ENCODE results near the gene SERPINB7.
"Not testable (repeated sequence)": the region's sequence is repeated elsewhere in the genome, so short reads cannot be mapped to it uniquely, and the experiment has no call there.

SERPINB7 gene

GRCh38 chr18:63753676-63754075 is 21.5 kb upstream of the SERPINB7 start:
- DNase-seq (ENCODE audit: insufficient read length, low spot score): no peak
- no peak for FAIRE-seq
- no peak for TF ChIP-seq POU2F2 (IDR thresholded peaks at IDR 0.05; ENCODE audit: low read depth, low read length)
- TF ChIP-seq TAF1 (IDR thresholded peaks at IDR 0.05; ENCODE audit: low read depth, low read length): no peak
- no peak for TF ChIP-seq POLR2AphosphoS5 (IDR thresholded peaks at IDR 0.05; ENCODE audit: low read depth, low read length)
- TF ChIP-seq POLR2A (IDR thresholded peaks at IDR 0.05; ENCODE audit: low read depth, low read length): no peak
- no peak for TF ChIP-seq SPI1 (IDR thresholded peaks at IDR 0.05; ENCODE audit: low read depth, low read length)
- no peak for TF ChIP-seq PAX5 (IDR thresholded peaks at IDR 0.05; ENCODE audit: insufficient read depth, low read length, severe bottlenecking)

GRCh38 chr18:63757541-63757940 is 17.7 kb upstream of the SERPINB7 start:
- FAIRE-seq: no peak
- TF ChIP-seq POU2F2 (IDR thresholded peaks at IDR 0.05; ENCODE audit: low read depth, low read length) (no peak), POLR2AphosphoS5 (IDR thresholded peaks at IDR 0.05; ENCODE audit: low read depth, low read length) (no peak), SPI1 (IDR thresholded peaks at IDR 0.05; ENCODE audit: low read depth, low read length) (no peak), TAF1 (IDR thresholded peaks at IDR 0.05; ENCODE audit: low read depth, low read length) (no peak), PAX5 (IDR thresholded peaks at IDR 0.05; ENCODE audit: insufficient read depth, low read length, severe bottlenecking) (no peak), POLR2A (IDR thresholded peaks at IDR 0.05; ENCODE audit: low read depth, low read length) (no peak)
- DNase-seq (ENCODE audit: insufficient read length, low spot score): no peak

- FAIRE-seq: no peak
- TF ChIP-seq POLR2A (IDR thresholded peaks at IDR 0.05; ENCODE audit: low read depth, low read length) (no peak), POLR2AphosphoS5 (IDR thresholded peaks at IDR 0.05; ENCODE audit: low read depth, low read length) (no peak), POU2F2 (IDR thresholded peaks at IDR 0.05; ENCODE audit: low read depth, low read length) (no peak), PAX5 (IDR thresholded peaks at IDR 0.05; ENCODE audit: insufficient read depth, low read length, severe bottlenecking) (no peak), TAF1 (IDR thresholded peaks at IDR 0.05; ENCODE audit: low read depth, low read length) (no peak), SPI1 (IDR thresholded peaks at IDR 0.05; ENCODE audit: low read depth, low read length) (no peak)
- DNase-seq (ENCODE audit: insufficient read length, low spot score): no peak
Measured at GRCh38 chr18:63758615-63759240, 16.5 kb upstream of the SERPINB7 start.

- not testable (repeated sequence) for FAIRE-seq; DNase-seq (ENCODE audit: insufficient read length, low spot score)
Measured at GRCh38 chr18:63759786-63760185, 15.4 kb upstream of the SERPINB7 start.

GRCh38 chr18:63762518-63762917 is 12.7 kb upstream of the SERPINB7 start:
- FAIRE-seq: no peak
- TF ChIP-seq TAF1 (IDR thresholded peaks at IDR 0.05; ENCODE audit: low read depth, low read length) (no peak), POLR2A (IDR thresholded peaks at IDR 0.05; ENCODE audit: low read depth, low read length) (no peak), POLR2AphosphoS5 (IDR thresholded peaks at IDR 0.05; ENCODE audit: low read depth, low read length) (no peak), SPI1 (IDR thresholded peaks at IDR 0.05; ENCODE audit: low read depth, low read length) (no peak), POU2F2 (IDR thresholded peaks at IDR 0.05; ENCODE audit: low read depth, low read length) (no peak), PAX5 (IDR thresholded peaks at IDR 0.05; ENCODE audit: insufficient read depth, low read length, severe bottlenecking) (no peak)

GRCh38 chr18:63763831-63764600 is 11.2 kb upstream of the SERPINB7 start:
- DNase-seq (ENCODE audit: insufficient read length, low spot score): no peak
- TF ChIP-seq POU2F2 (IDR thresholded peaks at IDR 0.05; ENCODE audit: low read depth, low read length) (no peak), POLR2AphosphoS5 (IDR thresholded peaks at IDR 0.05; ENCODE audit: low read depth, low read length) (no peak), TAF1 (IDR thresholded peaks at IDR 0.05; ENCODE audit: low read depth, low read length) (no peak), SPI1 (IDR thresholded peaks at IDR 0.05; ENCODE audit: low read depth, low read length) (no peak), POLR2A (IDR thresholded peaks at IDR 0.05; ENCODE audit: low read depth, low read length) (no peak)
- FAIRE-seq: no peak

More at GRCh38 chr18:63762518-63762917, 12.7 kb upstream of the SERPINB7 start:
- DNase-seq (ENCODE audit: insufficient read length, low spot score): no peak

- FAIRE-seq (no peak), DNase-seq (ENCODE audit: insufficient read length, low spot score) (no peak)
- TF ChIP-seq POLR2AphosphoS5 (IDR thresholded peaks at IDR 0.05; ENCODE audit: low read depth, low read length) (no peak), TAF1 (IDR thresholded peaks at IDR 0.05; ENCODE audit: low read depth, low read length) (no peak), POU2F2 (IDR thresholded peaks at IDR 0.05; ENCODE audit: low read depth, low read length) (no peak)
Measured at GRCh38 chr18:63765837-63766236, 9.4 kb upstream of the SERPINB7 start.

- FAIRE-seq: no peak
- TF ChIP-seq TAF1 (IDR thresholded peaks at IDR 0.05; ENCODE audit: low read depth, low read length) (no peak), PAX5 (IDR thresholded peaks at IDR 0.05; ENCODE audit: insufficient read depth, low read length, severe bottlenecking) (no peak), SPI1 (IDR thresholded peaks at IDR 0.05; ENCODE audit: low read depth, low read length) (no peak), POLR2AphosphoS5 (IDR thresholded peaks at IDR 0.05; ENCODE audit: low read depth, low read length) (no peak), POU2F2 (IDR thresholded peaks at IDR 0.05; ENCODE audit: low read depth, low read length) (no peak), POLR2A (IDR thresholded peaks at IDR 0.05; ENCODE audit: low read depth, low read length) (no peak)
- DNase-seq (ENCODE audit: insufficient read length, low spot score): no peak
Measured at GRCh38 chr18:63773551-63773950, 1.7 kb upstream of the SERPINB7 start.

GRCh38 chr18:63774511-63774910 is 707 bp upstream of the SERPINB7 start:
- DNase-seq (ENCODE audit: insufficient read length, low spot score) (no peak), FAIRE-seq (no peak)
- TF ChIP-seq POLR2A (IDR thresholded peaks at IDR 0.05; ENCODE audit: low read depth, low read length): no peak
- no peak for TF ChIP-seq POU2F2 (IDR thresholded peaks at IDR 0.05; ENCODE audit: low read depth, low read length)
- no peak for TF ChIP-seq TAF1 (IDR thresholded peaks at IDR 0.05; ENCODE audit: low read depth, low read length)
- TF ChIP-seq PAX5 (IDR thresholded peaks at IDR 0.05; ENCODE audit: insufficient read depth, low read length, severe bottlenecking): no peak
- TF ChIP-seq SPI1 (IDR thresholded peaks at IDR 0.05; ENCODE audit: low read depth, low read length): no peak
- TF ChIP-seq POLR2AphosphoS5 (IDR thresholded peaks at IDR 0.05; ENCODE audit: low read depth, low read length): no peak

GRCh38 chr18:63779386-63779785 is 4.2 kb downstream of the SERPINB7 start:
- DNase-seq (ENCODE audit: insufficient read length, low spot score): no peak
- TF ChIP-seq SPI1 (IDR thresholded peaks at IDR 0.05; ENCODE audit: low read depth, low read length) (no peak), POLR2AphosphoS5 (IDR thresholded peaks at IDR 0.05; ENCODE audit: low read depth, low read length) (no peak), PAX5 (IDR thresholded peaks at IDR 0.05; ENCODE audit: insufficient read depth, low read length, severe bottlenecking) (no peak), POU2F2 (IDR thresholded peaks at IDR 0.05; ENCODE audit: low read depth, low read length) (no peak), TAF1 (IDR thresholded peaks at IDR 0.05; ENCODE audit: low read depth, low read length) (no peak), POLR2A (IDR thresholded peaks at IDR 0.05; ENCODE audit: low read depth, low read length) (no peak)
- FAIRE-seq: no peak
